Measurements from ENCODE around the gene DDX6.
"Not testable (repeated sequence)": the region's sequence is repeated elsewhere in the genome, so short reads cannot be mapped to it uniquely, and the experiment has no call there.

The DDX6 gene

DNA sequence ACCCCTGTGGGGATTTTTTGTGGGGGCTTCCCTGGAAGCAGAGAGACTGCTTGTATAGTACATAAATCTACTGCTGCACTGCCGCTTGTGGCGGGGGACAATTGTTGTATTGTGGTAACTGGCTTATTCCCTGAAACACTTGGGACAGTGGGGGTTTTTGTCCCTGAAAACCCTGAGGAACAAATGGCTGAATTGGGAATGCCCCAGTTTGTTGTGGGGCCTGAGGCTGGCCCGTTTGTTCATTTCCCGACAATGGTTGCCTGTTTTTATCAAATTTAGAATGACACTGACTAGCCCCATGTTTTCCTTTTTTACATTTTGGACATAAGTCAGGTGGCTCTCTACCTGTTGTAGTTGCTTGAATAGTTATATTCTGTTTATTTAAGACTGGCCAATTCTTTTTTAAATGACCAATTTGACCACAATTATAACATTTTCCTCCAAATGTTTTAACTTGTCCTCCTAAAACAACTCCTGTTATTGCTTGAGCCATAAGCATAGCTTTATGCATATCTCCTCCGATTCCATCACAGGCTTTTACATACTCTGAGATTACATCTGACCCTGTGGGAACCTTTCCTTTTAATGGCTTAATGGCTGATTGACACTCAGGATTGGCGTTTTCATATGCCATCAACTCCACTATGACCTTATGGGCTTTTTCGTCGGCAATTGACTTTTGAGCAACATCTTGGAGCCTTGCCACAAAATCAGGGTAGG is 63.8 kb downstream of the DDX6 start:
- not testable (repeated sequence) for ATAC-seq

DNA sequence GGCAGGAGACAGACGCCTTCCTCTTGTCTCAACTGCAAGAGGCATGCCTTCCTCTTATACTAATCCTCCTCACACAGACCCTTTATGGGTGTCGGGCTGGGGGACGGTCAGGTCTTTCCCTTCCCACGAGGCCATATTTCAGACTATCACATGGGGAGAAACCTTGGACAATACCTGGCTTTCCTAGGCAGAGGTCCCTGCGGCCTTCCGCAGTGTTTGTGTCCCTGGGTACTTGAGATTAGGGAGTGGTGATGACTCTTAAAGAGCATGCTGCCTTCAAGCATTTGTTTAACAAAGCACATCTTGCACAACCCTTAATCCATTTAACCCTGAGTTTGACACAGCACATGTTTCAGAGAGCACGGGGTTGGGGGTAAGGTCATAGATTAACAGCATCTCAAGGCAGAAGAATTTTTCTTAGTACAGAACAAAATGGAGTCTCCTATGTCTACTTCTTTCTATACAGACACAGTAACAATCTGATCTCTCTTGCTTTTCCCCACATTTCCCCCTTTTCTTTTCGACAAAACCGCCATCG is 69.4 kb downstream of the DDX6 start:
- not testable (repeated sequence) for ATAC-seq

DNA sequence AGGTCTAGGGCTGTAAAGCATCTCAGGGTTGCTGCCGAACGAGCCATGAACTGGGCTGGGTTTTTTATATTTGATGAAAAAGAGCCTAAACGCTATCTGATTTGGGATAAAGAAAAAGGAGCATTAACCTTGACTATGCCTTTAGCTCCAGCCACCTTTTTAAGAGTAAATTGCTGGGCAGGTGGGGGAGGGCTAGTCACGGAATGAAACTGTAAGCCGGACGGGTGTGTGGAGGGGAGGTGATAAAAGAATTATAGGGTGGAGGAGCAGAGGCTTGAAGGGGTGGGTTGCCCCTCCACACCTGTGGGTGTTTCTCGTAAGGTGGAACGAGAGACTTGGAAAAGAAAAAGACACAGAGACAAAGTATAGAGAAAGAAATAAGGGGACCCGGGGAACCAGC is 70.2 kb downstream of the DDX6 start:
- ATAC-seq: not testable (repeated sequence)

DNA sequence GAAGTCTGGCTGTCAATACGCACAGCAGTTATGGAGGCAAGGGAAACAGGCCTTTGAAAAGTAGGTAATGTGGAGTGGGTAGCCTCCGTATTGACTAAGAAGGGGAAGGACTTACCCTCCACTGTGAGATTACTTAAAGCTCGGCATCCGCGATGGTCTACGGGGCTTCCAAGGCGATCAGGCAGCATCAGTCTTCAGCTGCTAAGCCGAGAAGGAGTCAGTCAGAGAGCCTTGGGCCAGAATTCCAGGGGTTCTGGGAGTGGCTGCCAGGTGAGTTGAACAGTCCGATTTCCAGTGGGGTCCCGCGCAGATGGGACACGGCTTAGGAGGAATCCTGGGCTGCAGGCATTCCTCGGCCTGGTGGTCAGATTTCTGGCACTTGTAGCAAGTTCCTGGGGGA is 70.9 kb downstream of the DDX6 start:
- ATAC-seq: not testable (repeated sequence)

- ATAC-seq: not testable (repeated sequence)
These were observed 72.4 kb downstream of the DDX6 start for GRCh38 chr11:118718562-118718961.

DNA sequence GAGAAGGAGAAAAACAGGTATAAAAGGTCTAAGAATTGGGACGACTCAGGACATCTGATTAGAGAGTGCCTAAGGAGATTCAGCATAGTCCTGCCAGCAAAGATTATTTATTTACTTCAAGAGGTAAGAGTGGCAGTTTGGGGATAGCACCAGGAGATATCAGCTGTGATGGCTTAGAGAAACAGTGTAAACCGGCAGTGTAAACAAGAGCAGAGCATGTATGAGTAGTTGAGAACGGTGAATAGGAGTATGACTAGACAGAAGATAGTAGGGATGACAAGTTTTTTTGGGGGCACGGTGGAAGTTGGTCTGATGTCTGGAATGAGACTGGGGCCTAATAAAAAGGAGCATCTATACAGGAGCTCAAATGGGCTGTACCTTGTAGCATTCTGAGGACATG is 73.2 kb downstream of the DDX6 start:
- ATAC-seq: not testable (repeated sequence)

DNA sequence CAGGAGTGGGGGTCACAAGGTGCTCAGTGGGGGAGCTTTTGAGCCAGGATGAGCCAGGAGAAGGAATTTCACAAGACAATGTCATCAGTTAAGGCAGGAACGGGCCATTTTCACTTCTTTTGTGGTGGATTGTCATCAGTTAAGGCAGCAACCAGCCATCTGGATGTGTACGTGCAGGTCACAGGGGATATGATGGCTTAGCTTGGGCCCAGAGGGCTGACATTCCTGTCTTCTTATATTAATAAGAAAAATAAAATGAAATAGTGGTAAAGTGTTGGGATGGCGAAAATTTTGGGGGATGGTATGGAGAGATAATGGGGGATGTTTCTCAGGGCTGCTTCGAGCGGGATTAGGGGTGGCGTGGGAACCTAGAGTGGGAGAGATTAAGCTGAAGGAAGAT is 73.7 kb downstream of the DDX6 start:
- not testable (repeated sequence) for ATAC-seq

DNA sequence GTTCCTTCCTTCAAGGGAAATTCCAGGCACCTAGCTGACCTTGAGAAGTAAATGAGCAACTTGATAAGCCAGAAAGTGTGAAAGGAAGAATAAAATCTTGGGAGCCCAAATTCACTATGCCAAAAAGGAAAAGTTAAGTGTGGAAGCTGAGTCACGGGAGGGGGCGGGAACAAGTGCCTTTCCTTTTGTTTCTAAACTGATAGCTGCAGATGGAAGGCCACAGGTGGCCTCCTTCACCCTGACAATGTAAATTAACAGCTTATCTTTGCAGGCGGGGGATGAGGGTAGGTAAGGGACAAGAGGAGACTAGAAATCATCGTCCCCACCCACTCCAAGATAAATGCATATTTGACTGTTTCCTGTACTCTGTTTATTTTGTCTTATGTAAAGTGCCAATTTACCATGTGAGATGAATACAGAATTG is 75.1 kb downstream of the DDX6 start:
- no peak for TF ChIP-seq OSR1 (CRISPR knock-in tag; IDR thresholded peaks at IDR 0.05)
- TF ChIP-seq ARNTL (CRISPR knock-in tag; IDR thresholded peaks at IDR 0.05; ENCODE audit: borderline replicate concordance, low read depth): no peak
- TF ChIP-seq POU6F1 (CRISPR knock-in tag; IDR thresholded peaks at IDR 0.05; ENCODE audit: borderline replicate concordance, low read depth): no peak
- no peak for TF ChIP-seq ESRRG (CRISPR knock-in tag; IDR thresholded peaks at IDR 0.05)
- TF ChIP-seq RARB (CRISPR knock-in tag; IDR thresholded peaks at IDR 0.05): no peak
- TF ChIP-seq, protein P1, sequence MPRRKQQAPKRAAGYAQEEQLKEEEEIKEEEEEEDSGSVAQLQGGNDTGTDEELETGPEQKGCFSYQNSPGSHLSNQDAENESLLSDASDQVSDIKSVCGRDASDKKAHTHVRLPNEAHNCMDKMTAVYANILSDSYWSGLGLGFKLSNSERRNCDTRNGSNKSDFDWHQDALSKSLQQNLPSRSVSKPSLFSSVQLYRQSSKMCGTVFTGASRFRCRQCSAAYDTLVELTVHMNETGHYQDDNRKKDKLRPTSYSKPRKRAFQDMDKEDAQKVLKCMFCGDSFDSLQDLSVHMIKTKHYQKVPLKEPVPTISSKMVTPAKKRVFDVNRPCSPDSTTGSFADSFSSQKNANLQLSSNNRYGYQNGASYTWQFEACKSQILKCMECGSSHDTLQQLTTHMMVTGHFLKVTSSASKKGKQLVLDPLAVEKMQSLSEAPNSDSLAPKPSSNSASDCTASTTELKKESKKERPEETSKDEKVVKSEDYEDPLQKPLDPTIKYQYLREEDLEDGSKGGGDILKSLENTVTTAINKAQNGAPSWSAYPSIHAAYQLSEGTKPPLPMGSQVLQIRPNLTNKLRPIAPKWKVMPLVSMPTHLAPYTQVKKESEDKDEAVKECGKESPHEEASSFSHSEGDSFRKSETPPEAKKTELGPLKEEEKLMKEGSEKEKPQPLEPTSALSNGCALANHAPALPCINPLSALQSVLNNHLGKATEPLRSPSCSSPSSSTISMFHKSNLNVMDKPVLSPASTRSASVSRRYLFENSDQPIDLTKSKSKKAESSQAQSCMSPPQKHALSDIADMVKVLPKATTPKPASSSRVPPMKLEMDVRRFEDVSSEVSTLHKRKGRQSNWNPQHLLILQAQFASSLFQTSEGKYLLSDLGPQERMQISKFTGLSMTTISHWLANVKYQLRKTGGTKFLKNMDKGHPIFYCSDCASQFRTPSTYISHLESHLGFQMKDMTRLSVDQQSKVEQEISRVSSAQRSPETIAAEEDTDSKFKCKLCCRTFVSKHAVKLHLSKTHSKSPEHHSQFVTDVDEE (CRISPR knock-in tag; IDR thresholded peaks at IDR 0.05): no peak
- TF ChIP-seq ISL1 (CRISPR knock-in tag; IDR thresholded peaks at IDR 0.05): no peak
- no peak for TF ChIP-seq PATZ1 (CRISPR knock-in tag; IDR thresholded peaks at IDR 0.05; ENCODE audit: borderline replicate concordance)
- TF ChIP-seq GLIS3 (CRISPR knock-in tag; IDR thresholded peaks at IDR 0.05): no peak
- TF ChIP-seq ZC3H10 (CRISPR knock-in tag; IDR thresholded peaks at IDR 0.05): no peak

GRCh38 chr11:118715245-118715831 is 75.6 kb downstream of the DDX6 start:
- no peak for TF ChIP-seq PATZ1 (CRISPR knock-in tag; IDR thresholded peaks at IDR 0.05; ENCODE audit: borderline replicate concordance)

More for the DNA sequence above, 75.1 kb downstream of the DDX6 start:
- ATAC-seq: no peak

More at GRCh38 chr11:118715245-118715831, 75.6 kb downstream of the DDX6 start:
- ATAC-seq: no peak; the same call in 2 of the 3 replicates
